Subcutaneous adipose tissue (tissue), 4 donors: ENCODE results near the gene ARHGEF10L. TPM values are rescaled to one million over a fixed set of nuclear protein-coding genes. Genes with fewer than 3 reads are reported as not detected.

ENCODE experiments used
- total RNA-seq, 4 donors: library from RNA; depleted of rRNA; stranded (reverse); fragments of >200 nt; gene quantifications; one replicate each; pipeline ENCODE4 v1.1.0, GENCODE V29; 2016
- TF ChIP-seq, protein P1 (sequence below): fragments of 450-650 bp; IDR thresholded peaks from one replicate; pipeline ENCODE4 v1.5.1; 2016; ENCODE audit warnings: low read depth, mild to moderate bottlenecking, control low read depth, antibody characterized with exemption, moderate library complexity

Gene ARHGEF10L
- total RNA-seq, 4 donors from 2014 or later = 19.1 to 54.6 (median 41.7) TPM

DNA sequence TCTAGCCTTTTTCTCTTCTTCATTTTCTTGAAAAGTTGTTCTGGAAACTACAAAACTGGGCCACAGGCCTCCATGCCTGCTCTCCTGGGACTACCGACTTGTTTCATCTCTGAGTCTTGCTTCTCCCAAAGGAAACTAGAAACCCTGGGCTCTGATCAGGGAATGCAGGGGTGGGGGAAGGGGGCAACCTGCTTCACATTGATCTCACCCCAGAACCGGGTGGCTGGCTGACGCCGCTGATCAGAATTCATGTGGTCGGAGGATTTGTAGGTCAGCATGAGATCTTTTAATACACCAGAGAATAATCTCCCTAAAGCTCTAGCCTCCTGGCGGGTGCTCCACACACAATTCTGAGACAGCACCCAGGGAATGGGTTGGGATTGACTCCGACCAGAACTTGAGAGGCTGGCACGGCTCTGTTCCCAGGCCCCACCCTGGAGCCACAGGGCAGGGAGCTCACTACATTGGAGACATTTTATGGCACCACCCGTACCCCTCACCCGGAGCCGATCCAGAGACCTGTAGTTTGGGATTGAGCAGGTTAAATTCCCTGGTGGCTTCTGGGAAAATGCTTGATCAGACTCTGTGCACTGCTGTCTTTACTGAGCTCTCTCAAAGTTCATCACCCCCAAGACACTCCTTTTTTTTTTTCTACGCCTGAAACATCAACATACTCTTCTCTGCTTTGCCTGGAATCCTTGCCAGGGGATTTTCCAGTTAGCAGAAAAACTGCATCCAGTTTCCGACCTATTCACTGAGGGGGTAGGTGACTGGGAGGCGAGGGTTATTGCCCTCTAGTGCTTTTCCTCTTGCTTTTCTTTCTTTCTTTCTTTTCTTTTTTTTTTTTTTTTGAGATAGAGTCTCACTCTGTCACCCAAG lies 12.2 kb upstream of the ARHGEF10L start:
- TF ChIP-seq, protein P1, sequence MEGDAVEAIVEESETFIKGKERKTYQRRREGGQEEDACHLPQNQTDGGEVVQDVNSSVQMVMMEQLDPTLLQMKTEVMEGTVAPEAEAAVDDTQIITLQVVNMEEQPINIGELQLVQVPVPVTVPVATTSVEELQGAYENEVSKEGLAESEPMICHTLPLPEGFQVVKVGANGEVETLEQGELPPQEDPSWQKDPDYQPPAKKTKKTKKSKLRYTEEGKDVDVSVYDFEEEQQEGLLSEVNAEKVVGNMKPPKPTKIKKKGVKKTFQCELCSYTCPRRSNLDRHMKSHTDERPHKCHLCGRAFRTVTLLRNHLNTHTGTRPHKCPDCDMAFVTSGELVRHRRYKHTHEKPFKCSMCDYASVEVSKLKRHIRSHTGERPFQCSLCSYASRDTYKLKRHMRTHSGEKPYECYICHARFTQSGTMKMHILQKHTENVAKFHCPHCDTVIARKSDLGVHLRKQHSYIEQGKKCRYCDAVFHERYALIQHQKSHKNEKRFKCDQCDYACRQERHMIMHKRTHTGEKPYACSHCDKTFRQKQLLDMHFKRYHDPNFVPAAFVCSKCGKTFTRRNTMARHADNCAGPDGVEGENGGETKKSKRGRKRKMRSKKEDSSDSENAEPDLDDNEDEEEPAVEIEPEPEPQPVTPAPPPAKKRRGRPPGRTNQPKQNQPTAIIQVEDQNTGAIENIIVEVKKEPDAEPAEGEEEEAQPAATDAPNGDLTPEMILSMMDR = no peak

DNA sequence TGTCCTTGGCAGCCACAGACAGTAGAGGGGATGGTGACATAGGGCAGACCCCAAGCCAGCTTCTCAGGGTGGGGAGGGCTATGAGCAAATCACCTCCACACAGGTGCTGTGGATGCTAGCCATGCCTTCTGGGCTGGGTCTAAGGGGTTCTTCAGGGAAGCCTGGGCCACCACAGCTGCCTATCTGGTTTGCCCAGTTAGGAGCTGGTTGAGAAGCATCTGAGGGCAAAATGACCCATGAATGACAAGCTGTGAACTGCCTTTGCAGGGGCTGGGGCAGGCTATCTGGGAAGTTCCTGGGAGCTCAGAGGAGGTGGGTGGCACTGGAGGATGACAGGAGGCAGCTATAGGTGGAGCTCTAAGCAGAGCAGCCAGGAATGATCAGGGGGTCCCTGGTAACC lies 10.1 kb upstream of the ARHGEF10L start:
- TF ChIP-seq, protein P1 = no peak

DNA sequence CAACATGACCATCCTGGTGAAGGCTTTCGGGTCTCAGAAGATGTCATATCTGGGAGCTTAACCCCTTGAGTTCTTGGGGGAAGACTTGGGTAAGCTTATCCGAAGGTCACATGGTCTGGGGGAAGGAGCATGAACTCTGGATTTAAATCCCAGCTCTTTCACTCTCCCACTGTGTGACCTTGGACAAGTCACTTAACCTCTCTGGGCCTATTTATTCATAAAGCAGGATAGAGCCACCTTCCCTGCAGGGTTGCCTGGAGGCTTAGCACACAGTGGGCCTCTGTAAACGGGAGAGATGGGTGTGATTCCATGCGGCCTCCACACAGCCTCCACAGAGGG lies 8.2 kb upstream of the ARHGEF10L start:
- TF ChIP-seq, protein P1 = no peak

DNA sequence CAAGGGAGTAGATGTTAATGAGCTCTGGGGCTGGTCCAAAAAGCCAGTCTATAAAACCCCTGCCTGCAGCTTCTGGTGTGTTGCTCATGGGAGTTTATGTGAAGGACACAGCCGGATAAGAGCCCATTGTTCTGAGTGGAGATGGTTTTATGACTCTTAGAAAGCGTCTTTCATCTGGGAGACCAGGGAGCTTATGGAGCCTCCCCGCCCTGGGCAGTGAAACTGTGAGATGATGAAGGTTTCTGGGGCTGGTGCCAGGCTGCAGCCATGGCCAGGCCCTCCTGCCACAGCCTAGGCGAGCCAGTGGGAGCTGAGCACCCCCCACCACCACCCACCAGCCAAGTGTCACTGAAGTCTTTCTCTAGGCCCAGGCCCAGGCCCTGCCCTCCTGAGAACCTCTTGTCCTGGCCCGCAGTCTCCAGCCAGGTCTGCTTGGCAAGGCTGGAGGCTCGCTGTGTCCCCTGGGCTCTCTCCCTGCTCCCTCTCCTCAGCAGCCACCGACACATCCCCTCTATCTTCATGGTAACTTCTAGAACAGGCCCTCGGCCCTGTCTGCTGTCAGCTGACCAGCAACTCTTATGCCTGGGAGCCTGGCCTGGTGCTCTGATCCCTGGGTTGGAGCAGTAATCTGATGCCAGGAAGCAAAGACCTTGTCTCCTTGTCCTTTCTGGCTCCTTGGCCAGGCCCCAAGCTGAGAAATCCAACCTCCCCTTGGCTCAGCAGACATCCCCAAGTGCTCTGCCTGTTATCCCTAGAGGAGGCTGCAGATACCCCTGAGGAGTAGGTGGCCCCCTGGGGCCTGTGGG lies 7.6 kb upstream of the ARHGEF10L start:
- TF ChIP-seq, protein P1 = no peak

DNA sequence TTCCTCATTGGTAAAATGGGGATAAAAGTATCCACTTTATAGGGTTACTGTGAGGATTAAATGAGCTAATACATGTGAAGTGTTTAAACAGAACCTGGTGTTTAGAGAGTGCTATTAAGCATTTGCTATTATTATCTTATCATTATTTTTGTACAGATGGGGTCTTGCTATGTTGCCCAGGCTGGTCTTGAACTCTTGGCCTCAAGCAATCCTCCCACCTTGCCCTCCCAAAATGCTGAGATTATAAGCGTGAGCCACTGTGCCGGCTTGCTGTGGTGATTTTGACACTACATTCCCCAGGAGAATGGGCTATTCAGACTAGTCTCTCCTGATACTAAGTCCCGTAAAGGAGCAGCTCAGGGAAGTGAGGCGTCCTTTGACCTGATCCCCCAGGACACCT lies 6.3 kb upstream of the ARHGEF10L start:
- TF ChIP-seq, protein P1 = no peak

DNA sequence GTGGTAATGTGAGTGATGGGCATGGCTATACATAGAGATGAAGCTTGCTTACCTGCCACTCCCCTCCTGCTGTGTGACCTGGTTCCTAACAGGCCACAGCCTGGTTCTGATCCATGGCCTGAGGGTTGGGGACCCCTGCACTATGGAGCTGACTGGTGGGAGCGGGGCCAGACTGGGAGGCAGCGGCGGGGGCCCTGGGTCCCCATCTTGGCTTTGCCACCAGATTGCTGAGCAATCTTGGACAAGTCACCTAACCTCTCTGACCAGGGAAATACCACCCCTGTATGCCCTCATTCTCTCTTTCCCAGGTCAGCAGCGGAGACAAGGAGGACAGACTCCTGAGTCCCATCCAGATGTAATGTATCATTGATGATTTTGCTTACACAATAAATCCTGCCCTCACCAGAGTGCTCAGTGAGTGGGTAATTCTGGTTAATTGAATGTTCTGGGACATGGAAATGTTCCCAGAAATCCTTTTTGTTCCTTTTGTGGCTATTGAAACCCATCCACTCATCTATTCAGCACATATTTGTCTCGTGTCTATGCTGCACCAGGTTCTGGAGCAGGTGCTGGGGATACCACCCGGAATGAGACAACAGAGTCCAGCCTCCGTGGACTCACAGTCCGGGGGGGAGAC lies 4.1 kb upstream of the ARHGEF10L start:
- TF ChIP-seq, protein P1 = no peak

DNA sequence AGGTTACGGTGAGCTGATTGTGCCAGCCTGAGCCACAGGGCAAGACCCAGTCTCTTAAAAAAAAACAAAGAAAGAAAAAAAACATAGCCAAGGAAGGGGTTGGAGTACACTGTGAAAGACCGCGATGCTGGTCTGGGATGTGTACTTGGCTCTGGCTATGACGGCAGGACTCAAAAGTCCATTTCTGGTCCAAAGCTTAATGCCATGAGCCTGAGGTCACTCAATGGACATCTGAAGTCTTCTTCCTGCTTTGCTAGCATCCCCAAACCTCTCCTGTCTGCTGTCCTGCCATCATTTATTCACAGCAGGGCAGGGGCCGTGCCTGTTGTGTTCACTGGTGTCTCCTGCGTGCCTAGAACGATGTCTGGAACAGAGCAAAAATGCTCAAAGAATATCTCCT lies 1.5 kb upstream of the ARHGEF10L start:
- TF ChIP-seq, protein P1 = no peak
